Astrocyte (in vitro differentiated cells and primary cell): ENCODE results near the gene ST6GALNAC1. TPM values are rescaled to one million over a fixed set of nuclear protein-coding genes. Genes with fewer than 3 reads are reported as not detected.

Source experiments
- DNase-seq: peaks from one replicate; pipeline ENCODE4 v3.0.0-alpha.2; 2010; ENCODE audit warnings: low read depth
- FAIRE-seq: peaks from 2 replicates; lab custom pipeline; 2011; peaks lifted over from hg19 to GRCh38; lab: Jason Lieb, UNC
- H2AFZ ChIP-seq: 2 replicates; pipeline ENCODE4 v1.6.0; 2012; ENCODE audit warnings: low read depth, low read length, inconsistent platforms
- H3K27ac ChIP-seq: 2 replicates; pipeline ENCODE4 v1.5.1; 2011; ENCODE audit warnings: low read depth, low read length, inconsistent platforms
- H3K27me3 ChIP-seq: 2 replicates; pipeline ENCODE4 v1.6.0; 2011; ENCODE audit warnings: low read length, inconsistent platforms; ENCODE audit not compliant: insufficient read depth
- H3K36me3 ChIP-seq: 2 replicates; pipeline ENCODE4 v1.5.1; 2011; ENCODE audit warnings: low read length, inconsistent platforms; ENCODE audit not compliant: insufficient read depth
- H3K4me1 ChIP-seq: 2 replicates; pipeline ENCODE4 v1.5.1; 2011; ENCODE audit warnings: low read length, inconsistent platforms; ENCODE audit not compliant: insufficient read depth
- H3K4me2 ChIP-seq: 2 replicates; pipeline ENCODE4 v1.6.0; 2012; ENCODE audit warnings: low read length, inconsistent platforms
- H3K4me3 ChIP-seq: 2 replicates; pipeline ENCODE4 v1.5.1; 2011; ENCODE audit warnings: low read depth, mild to moderate bottlenecking, low read length, inconsistent platforms; ENCODE audit not compliant: insufficient read depth
- H3K79me2 ChIP-seq: 2 replicates; pipeline ENCODE4 v1.6.0; 2012; ENCODE audit warnings: mild to moderate bottlenecking, low read length, inconsistent platforms; ENCODE audit not compliant: insufficient read depth
- H3K9ac ChIP-seq: 2 replicates; pipeline ENCODE4 v1.6.0; 2012; ENCODE audit warnings: mild to moderate bottlenecking, low read length, inconsistent platforms
- H3K9me3 ChIP-seq: 2 replicates; pipeline ENCODE4 v1.5.1; 2012; ENCODE audit warnings: low read depth, mild to moderate bottlenecking, low read length, inconsistent platforms; ENCODE audit not compliant: insufficient read depth
- H4K20me1 ChIP-seq: 2 replicates; pipeline ENCODE4 v1.6.0; 2012; ENCODE audit warnings: low read length, inconsistent platforms; ENCODE audit not compliant: insufficient read depth
- H3K27ac Mint-ChIP-seq: one replicate; pipeline ENCODE4 v1.8.0; 2021; ENCODE audit warnings: mild to moderate bottlenecking, mixed read lengths; ENCODE audit not compliant: unreplicated experiment
- H3K27me3 Mint-ChIP-seq: one replicate; pipeline ENCODE4 v1.8.0; 2021; ENCODE audit warnings: low read depth, mixed read lengths; ENCODE audit not compliant: unreplicated experiment
- H3K36me3 Mint-ChIP-seq: one replicate; pipeline ENCODE4 v1.8.0; 2021; ENCODE audit warnings: low read depth, mixed read lengths; ENCODE audit not compliant: unreplicated experiment
- H3K4me1 Mint-ChIP-seq: one replicate; pipeline ENCODE4 v1.8.0; 2021; ENCODE audit warnings: low read depth, mixed read lengths; ENCODE audit not compliant: unreplicated experiment
- H3K4me3 Mint-ChIP-seq: one replicate; pipeline ENCODE4 v1.8.0; 2021; ENCODE audit warnings: mild to moderate bottlenecking, moderate library complexity, mixed read lengths; ENCODE audit not compliant: unreplicated experiment
- H3K9me3 Mint-ChIP-seq: one replicate; pipeline ENCODE4 v1.8.0; 2021; ENCODE audit warnings: mild to moderate bottlenecking, mixed read lengths; ENCODE audit not compliant: unreplicated experiment
- CTCF ChIP-seq: IDR thresholded peaks from 2 replicates; pipeline ENCODE4 v1.5.1; 2011; ENCODE audit warnings: low read depth, mild to moderate bottlenecking, inconsistent platforms, low read length, moderate library complexity; ENCODE audit not compliant: insufficient read depth
- EZH2 ChIP-seq: IDR thresholded peaks from 2 replicates; pipeline ENCODE4 v1.6.1; 2012; ENCODE audit warnings: mild to moderate bottlenecking, low read length, inconsistent platforms; ENCODE audit not compliant: insufficient read depth
- total RNA-seq: library from RNA; stranded (reverse); gene quantifications from 2 replicates; pipeline ENCODE4 v1.2.1, GENCODE V29; 2021

The ST6GALNAC1 gene
- total RNA-seq, 1 donor from 2014 or later: not detected

DNA sequence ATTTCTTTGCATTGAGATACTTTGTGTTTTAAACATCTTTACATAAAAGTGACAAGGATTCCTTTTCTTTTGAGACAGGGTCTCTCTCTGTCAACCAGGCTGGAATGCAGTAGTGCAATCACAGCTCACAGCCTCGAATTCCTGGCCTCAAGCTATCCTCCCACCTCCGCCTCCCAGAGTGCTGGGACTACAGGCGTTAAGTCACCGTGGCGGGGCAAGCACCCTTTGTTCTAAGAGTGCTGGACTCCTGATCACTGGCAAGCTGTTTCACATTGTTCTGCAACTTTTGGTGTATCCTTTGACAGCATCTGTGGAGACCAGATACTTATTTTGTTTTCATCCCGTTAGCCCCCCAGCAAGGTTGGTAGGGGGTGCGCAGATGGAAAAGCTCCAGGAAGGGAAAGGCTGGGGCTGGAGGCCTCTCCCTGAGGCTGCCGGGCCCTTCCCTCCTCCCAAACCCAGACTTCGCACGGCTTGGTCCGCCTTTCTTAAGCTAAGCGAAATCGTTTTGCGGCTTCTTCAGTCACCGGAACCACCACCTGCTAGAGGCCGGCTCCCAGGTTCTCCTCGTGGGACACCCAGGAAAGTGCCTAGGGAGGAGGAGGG lies 59.0 kb downstream of the ST6GALNAC1 start:
- no peak overlapping the region for H3K27ac ChIP-seq
- H3K36me3 ChIP-seq: no peaks in the 10 kb centered on the region
- DNase-seq: no peak
- H3K36me3 Mint-ChIP-seq: peaks cover 3% of the 10 kb centered on the region
- no peaks in the 10 kb centered on the region for H3K79me2 ChIP-seq
- peaks cover 12% of the 10 kb centered on the region for H3K9me3 Mint-ChIP-seq
- no peak for FAIRE-seq
- no peaks in the 10 kb centered on the region for H4K20me1 ChIP-seq
- H3K4me3 Mint-ChIP-seq: peak overlapping the region; percentile 57
- H3K4me1 ChIP-seq: peaks cover 15% of the 10 kb centered on the region
- peaks cover 5% of the 10 kb centered on the region for H3K4me1 Mint-ChIP-seq
- no peak for TF ChIP-seq EZH2
- TF ChIP-seq CTCF: no peak
- H3K27me3 ChIP-seq: peaks cover 23% of the 10 kb centered on the region
- peak overlapping the region; percentile 83 for H2AFZ ChIP-seq
- H3K9me3 ChIP-seq: peaks cover 2% of the 10 kb centered on the region
- peak overlapping the region; percentile 41 for H3K27ac Mint-ChIP-seq
- H3K4me3 ChIP-seq: peak overlapping the region; percentile 55
- peak overlapping the region; percentile 54 for H3K9ac ChIP-seq
- H3K4me2 ChIP-seq: peak overlapping the region; percentile 92
- H3K27me3 Mint-ChIP-seq: peaks cover 57% of the 10 kb centered on the region

DNA sequence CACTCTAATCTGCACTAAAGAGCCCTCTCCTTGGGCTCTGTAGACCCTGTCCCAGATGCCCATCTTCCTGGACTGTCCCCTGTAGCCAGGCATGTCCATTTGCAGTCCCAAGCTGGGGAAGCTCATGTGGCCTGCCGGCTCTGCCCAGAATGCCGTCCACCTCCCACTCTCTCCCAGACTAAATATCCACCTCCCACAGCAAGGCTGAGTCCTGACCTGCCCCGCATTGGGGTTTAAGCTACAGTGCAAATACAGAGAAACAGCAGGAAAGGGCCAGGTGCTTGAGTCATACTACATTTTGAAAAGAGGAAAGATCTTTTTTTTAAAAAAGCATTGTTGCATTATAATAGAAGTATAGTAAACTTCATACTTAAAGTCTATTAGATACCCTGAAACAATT lies 60.9 kb downstream of the ST6GALNAC1 start:
- H3K27me3 ChIP-seq: peaks cover 22% of the 10 kb centered on the region
- H3K9ac ChIP-seq: no peak overlapping the region
- FAIRE-seq (no peak), DNase-seq (no peak)
- H3K9me3 ChIP-seq: peaks cover 2% of the 10 kb centered on the region
- no peak overlapping the region for H3K27ac ChIP-seq
- H3K4me3 Mint-ChIP-seq: peak overlapping the region; percentile 21
- no peak overlapping the region for H3K4me2 ChIP-seq
- H4K20me1 ChIP-seq: no peaks in the 10 kb centered on the region
- no peak overlapping the region for H2AFZ ChIP-seq
- H3K27ac Mint-ChIP-seq: peak overlapping the region; percentile 64
- no peaks in the 10 kb centered on the region for H3K36me3 Mint-ChIP-seq
- peaks cover 8% of the 10 kb centered on the region for H3K4me1 Mint-ChIP-seq
- no peak overlapping the region for H3K4me3 ChIP-seq
- H3K79me2 ChIP-seq: no peaks in the 10 kb centered on the region
- H3K4me1 ChIP-seq: peaks cover 15% of the 10 kb centered on the region
- peaks cover 52% of the 10 kb centered on the region for H3K27me3 Mint-ChIP-seq
- H3K9me3 Mint-ChIP-seq: peaks cover 2% of the 10 kb centered on the region
- TF ChIP-seq CTCF (no peak), EZH2 (no peak)
- H3K36me3 ChIP-seq: no peaks in the 10 kb centered on the region

DNA sequence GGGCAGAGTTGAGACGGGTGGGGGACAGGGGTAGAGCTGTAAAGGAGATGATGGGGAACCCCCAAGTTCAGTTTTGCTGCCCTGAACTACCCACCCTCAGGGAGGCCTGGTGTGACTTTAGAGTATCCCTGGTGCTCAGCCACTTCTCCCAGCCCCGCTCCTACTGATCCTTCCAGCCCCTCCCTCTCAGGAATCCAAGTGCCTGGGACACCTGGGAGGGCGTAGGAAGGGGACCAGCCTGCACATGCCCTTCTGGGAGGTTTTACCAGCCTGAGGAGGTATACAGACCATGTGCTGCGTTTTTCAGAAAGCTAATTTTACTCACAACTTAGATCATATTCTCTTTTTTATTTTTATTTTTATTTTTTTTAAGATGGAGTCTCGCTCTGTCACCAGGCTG lies 62.0 kb downstream of the ST6GALNAC1 start:
- TF ChIP-seq CTCF (no peak), EZH2 (no peak)
- H3K9me3 ChIP-seq: no peaks in the 10 kb centered on the region
- no peak overlapping the region for H3K4me2 ChIP-seq
- H3K27me3 Mint-ChIP-seq: peaks cover 40% of the 10 kb centered on the region
- H2AFZ ChIP-seq: no peak overlapping the region
- FAIRE-seq (no peak), DNase-seq (no peak)
- peaks cover 8% of the 10 kb centered on the region for H3K4me1 Mint-ChIP-seq
- H3K27me3 ChIP-seq: peaks cover 13% of the 10 kb centered on the region
- H3K36me3 Mint-ChIP-seq: no peaks in the 10 kb centered on the region
- no peaks in the 10 kb centered on the region for H3K36me3 ChIP-seq
- no peaks in the 10 kb centered on the region for H4K20me1 ChIP-seq
- H3K9ac ChIP-seq: no peak overlapping the region
- H3K4me3 ChIP-seq: no peak overlapping the region
- H3K4me3 Mint-ChIP-seq: no peak overlapping the region
- peaks cover 2% of the 10 kb centered on the region for H3K9me3 Mint-ChIP-seq
- peaks cover 15% of the 10 kb centered on the region for H3K4me1 ChIP-seq
- H3K27ac Mint-ChIP-seq: no peak overlapping the region
- H3K27ac ChIP-seq: no peak overlapping the region
- no peaks in the 10 kb centered on the region for H3K79me2 ChIP-seq
